ENCODE measurements around the gene BRSK2. TPM values are rescaled to one million over a fixed set of nuclear protein-coding genes. Genes with fewer than 3 reads are reported as not detected.

The BRSK2 gene
- total and polyA plus RNA-seq, 2 of the 4 experiments (the other 2 are of a cell fraction), result 0.18 to 0.62 TPM

DNA sequence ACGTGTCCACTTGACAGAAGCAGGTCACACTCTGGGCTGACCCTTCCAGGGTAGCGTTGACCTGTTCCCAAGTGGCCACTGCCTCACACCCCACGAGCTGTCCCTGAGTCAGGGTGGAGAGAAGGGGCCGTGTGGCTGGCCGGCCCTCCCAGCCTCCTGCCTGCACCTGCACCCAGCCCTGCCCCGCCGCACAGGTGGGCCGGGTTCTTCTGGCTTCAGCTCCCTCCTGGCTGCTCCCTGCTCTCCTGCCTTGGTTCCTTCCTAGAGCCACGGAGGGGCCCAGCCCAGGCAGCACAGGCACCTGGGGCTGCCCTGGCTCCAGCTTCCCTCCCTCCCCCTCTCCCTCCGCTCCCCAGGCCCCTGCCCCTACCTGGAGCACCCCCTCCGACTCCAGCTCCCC is 54.6 kb downstream of the BRSK2 start:
- Histone ChIP-seq H2AK5ac (ENCODE audit: low read depth, low read length) (no peak overlapping the region), H3K4me2 (ENCODE audit: low read depth, low read length) (no peak overlapping the region), H2BK120ac (ENCODE audit: low read depth, low read length) (no peak overlapping the region), H4K20me1 (ENCODE audit: insufficient read depth, low read length) (no peaks in the 10 kb centered on the region), H3K36me3 (ENCODE audit: control insufficient read depth, insufficient read depth, low read length) (no peaks in the 10 kb centered on the region), H2BK15ac (ENCODE audit: low read depth, low read length) (no peak overlapping the region), H2BK5ac (ENCODE audit: low read depth, low read length, poor library complexity, severe bottlenecking) (no peak overlapping the region), H4K91ac (ENCODE audit: insufficient read depth, low read depth, low read length) (no peak overlapping the region), H3K18ac (ENCODE audit: low read depth, low read length) (no peak overlapping the region), H3K4me1 (ENCODE audit: control insufficient read depth, insufficient read depth, low read length) (no peaks in the 10 kb centered on the region), H3K56ac (ENCODE audit: extremely low read depth, insufficient read depth, low read length) (no peak overlapping the region), H3K14ac (replicated peaks; ENCODE audit: low read depth, low read length) (no peak overlapping the region), H3K23ac (ENCODE audit: low read depth, low read length) (no peak overlapping the region), H4K8ac (ENCODE audit: low read depth in 2 of 2, low read length in 2 of 2) (no peak overlapping the region), H3K9me1 (ENCODE audit: insufficient read depth, low read length) (no peaks in the 10 kb centered on the region), H4K5ac (ENCODE audit: low read depth, low read length) (no peak overlapping the region), H3K4me3 (ENCODE audit: insufficient read depth, low read depth, low read length) (no peak overlapping the region), H3K79me1 (ENCODE audit: low read depth in 1 of 2, low read length in 2 of 2) (no peaks in the 10 kb centered on the region), H2AFZ (replicated peaks; ENCODE audit: low read length, poor library complexity) (no peak overlapping the region), H3K9me3 (ENCODE audit: control insufficient read depth, insufficient read depth, low read length) (no peaks in the 10 kb centered on the region), H2BK20ac (ENCODE audit: low read depth, low read length) (no peak overlapping the region), H3K27me3 (ENCODE audit: control insufficient read depth, insufficient read depth, low read length) (no peaks in the 10 kb centered on the region; the same call in 1 of the 2 replicates), H3K9ac (ENCODE audit: low read depth, low read length) (no peak overlapping the region), H3K4ac (ENCODE audit: low read depth, low read length) (no peak overlapping the region), H3K27ac (ENCODE audit: insufficient read depth, low read length) (no peak overlapping the region), H2AK9ac (replicated peaks; ENCODE audit: low read depth, low read length, poor library complexity) (no peak overlapping the region)
- POLR2A ChIA-PET (ENCODE audit: unreplicated experiment), result no interaction called here
- CTCF ChIA-PET, result no interaction called here
- WGBS, 2 experiments (ENCODE audit: extremely low coverage in 2 of 2, insufficient read length in 1 of 2), result 46% methylated on average over 3 of the region's 11 CpGs; no CpG with 5 or more reads in 1 of the 2 experiments
- ATAC-seq (ENCODE audit: low read depth), result no peak
- TF ChIP-seq MXI1 (IDR thresholded peaks at IDR 0.05; ENCODE audit: borderline replicate concordance, low read depth, low read length) (no peak), CHD1 (IDR thresholded peaks at IDR 0.05; ENCODE audit: low read depth, low read length) (no peak), RCOR1 (IDR thresholded peaks at IDR 0.05; ENCODE audit: insufficient replicate concordance, low read length) (no peak), MAZ (IDR thresholded peaks at IDR 0.05; ENCODE audit: borderline replicate concordance, low read depth, low read length) (no peak), POLR2A (IDR thresholded peaks at IDR 0.05; ENCODE audit: low read depth, low read length) (no peak), BHLHE40 (IDR thresholded peaks at IDR 0.05; ENCODE audit: low read depth, low read length) (no peak), RAD21 (IDR thresholded peaks at IDR 0.05; ENCODE audit: low read length) (no peak), SMC3 (IDR thresholded peaks at IDR 0.05; ENCODE audit: low read depth, low read length) (no peak), MAFK (IDR thresholded peaks at IDR 0.05; ENCODE audit: low read depth, low read length) (no peak), NFE2L2 (IDR thresholded peaks at IDR 0.05; ENCODE audit: low read depth, low read length) (no peak), CEBPB (IDR thresholded peaks at IDR 0.05; ENCODE audit: low read depth, low read length) (no peak), RFX5 (IDR thresholded peaks at IDR 0.05; ENCODE audit: low read depth, low read length) (no peak)
- TF ChIP-seq, protein P1, sequence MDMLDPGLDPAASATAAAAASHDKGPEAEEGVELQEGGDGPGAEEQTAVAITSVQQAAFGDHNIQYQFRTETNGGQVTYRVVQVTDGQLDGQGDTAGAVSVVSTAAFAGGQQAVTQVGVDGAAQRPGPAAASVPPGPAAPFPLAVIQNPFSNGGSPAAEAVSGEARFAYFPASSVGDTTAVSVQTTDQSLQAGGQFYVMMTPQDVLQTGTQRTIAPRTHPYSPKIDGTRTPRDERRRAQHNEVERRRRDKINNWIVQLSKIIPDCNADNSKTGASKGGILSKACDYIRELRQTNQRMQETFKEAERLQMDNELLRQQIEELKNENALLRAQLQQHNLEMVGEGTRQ (IDR thresholded peaks at IDR 0.05; ENCODE audit: low read depth, low read length), result no peak
- TF ChIP-seq, protein P2, sequence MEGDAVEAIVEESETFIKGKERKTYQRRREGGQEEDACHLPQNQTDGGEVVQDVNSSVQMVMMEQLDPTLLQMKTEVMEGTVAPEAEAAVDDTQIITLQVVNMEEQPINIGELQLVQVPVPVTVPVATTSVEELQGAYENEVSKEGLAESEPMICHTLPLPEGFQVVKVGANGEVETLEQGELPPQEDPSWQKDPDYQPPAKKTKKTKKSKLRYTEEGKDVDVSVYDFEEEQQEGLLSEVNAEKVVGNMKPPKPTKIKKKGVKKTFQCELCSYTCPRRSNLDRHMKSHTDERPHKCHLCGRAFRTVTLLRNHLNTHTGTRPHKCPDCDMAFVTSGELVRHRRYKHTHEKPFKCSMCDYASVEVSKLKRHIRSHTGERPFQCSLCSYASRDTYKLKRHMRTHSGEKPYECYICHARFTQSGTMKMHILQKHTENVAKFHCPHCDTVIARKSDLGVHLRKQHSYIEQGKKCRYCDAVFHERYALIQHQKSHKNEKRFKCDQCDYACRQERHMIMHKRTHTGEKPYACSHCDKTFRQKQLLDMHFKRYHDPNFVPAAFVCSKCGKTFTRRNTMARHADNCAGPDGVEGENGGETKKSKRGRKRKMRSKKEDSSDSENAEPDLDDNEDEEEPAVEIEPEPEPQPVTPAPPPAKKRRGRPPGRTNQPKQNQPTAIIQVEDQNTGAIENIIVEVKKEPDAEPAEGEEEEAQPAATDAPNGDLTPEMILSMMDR (conservative IDR thresholded peaks at IDR 0.05; ENCODE audit: low read depth, low read length), result no peak
- TF ChIP-seq, protein P3, sequence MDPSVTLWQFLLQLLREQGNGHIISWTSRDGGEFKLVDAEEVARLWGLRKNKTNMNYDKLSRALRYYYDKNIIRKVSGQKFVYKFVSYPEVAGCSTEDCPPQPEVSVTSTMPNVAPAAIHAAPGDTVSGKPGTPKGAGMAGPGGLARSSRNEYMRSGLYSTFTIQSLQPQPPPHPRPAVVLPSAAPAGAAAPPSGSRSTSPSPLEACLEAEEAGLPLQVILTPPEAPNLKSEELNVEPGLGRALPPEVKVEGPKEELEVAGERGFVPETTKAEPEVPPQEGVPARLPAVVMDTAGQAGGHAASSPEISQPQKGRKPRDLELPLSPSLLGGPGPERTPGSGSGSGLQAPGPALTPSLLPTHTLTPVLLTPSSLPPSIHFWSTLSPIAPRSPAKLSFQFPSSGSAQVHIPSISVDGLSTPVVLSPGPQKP (IDR thresholded peaks at IDR 0.05; ENCODE audit: borderline replicate concordance, low read depth, low read length), result no peak
- dilution Hi-C loops (cut with HindIII; ENCODE audit: low sequenced_read_pairs, unreplicated experiment), result no loop called here
- no peak for DNase-seq
- intact Hi-C loops (cut with micrococcal nuclease), result no loop called here
- in situ Hi-C loops (cut with MboI; ENCODE audit: low sequenced_read_pairs), result no loop called here
- BruUV-seq (replicated peaks), result no TSS peak

Measured in IMR-90 (cell line).